ENCODE results near the gene CHD2. TPM values are rescaled to one million over a fixed set of nuclear protein-coding genes. Genes with fewer than 3 reads are reported as not detected.

CHD2 gene
- total and polyA plus RNA-seq, 7 donors: 16.0 to 108 (median 75.9) TPM

- Histone ChIP-seq H3K27ac (peak overlapping the region; percentile 84 to 91 (median 88)), H3K4me3 (peak overlapping the region in 2 of 4 donors; percentile 5 to 9), H3K36me3 (peaks cover 7 to 38% (median 15%) of the 10 kb centered on the region in 4 donors), H3K4me1 (peaks cover 0 to 63% (median 51%) of the 10 kb centered on the region in 4 donors), H3K27me3 (no peaks in the 10 kb centered on the region), H3K9me3 (no peaks in the 10 kb centered on the region)
- TF ChIP-seq EP300 (IDR thresholded peaks at IDR 0.05) (peak in 2 of 4 donors; percentile 58 to 63), POLR2A (IDR thresholded peaks at IDR 0.05) (no peak), POLR2AphosphoS5 (IDR thresholded peaks at IDR 0.05) (peak in 3 of 4 donors; percentile 55 to 73 (median 64))
- TF ChIP-seq, protein P1, sequence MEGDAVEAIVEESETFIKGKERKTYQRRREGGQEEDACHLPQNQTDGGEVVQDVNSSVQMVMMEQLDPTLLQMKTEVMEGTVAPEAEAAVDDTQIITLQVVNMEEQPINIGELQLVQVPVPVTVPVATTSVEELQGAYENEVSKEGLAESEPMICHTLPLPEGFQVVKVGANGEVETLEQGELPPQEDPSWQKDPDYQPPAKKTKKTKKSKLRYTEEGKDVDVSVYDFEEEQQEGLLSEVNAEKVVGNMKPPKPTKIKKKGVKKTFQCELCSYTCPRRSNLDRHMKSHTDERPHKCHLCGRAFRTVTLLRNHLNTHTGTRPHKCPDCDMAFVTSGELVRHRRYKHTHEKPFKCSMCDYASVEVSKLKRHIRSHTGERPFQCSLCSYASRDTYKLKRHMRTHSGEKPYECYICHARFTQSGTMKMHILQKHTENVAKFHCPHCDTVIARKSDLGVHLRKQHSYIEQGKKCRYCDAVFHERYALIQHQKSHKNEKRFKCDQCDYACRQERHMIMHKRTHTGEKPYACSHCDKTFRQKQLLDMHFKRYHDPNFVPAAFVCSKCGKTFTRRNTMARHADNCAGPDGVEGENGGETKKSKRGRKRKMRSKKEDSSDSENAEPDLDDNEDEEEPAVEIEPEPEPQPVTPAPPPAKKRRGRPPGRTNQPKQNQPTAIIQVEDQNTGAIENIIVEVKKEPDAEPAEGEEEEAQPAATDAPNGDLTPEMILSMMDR (IDR thresholded peaks at IDR 0.05): no peak
- 45 to 64% methylated on average over 21 of the region's 21 CpGs for WGBS, 2 donors
- peak; percentile 95 for DNase-seq
- intact Hi-C loops (cut with DNase I): loop anchor here (2.0 kb wide), 2 partner anchors 44 to 232 kb away; no protein-coding TSS in a partner anchor
Observed at GRCh38 chr15:93028632-93029213, 128.6 kb downstream of the CHD2 start.

DNA sequence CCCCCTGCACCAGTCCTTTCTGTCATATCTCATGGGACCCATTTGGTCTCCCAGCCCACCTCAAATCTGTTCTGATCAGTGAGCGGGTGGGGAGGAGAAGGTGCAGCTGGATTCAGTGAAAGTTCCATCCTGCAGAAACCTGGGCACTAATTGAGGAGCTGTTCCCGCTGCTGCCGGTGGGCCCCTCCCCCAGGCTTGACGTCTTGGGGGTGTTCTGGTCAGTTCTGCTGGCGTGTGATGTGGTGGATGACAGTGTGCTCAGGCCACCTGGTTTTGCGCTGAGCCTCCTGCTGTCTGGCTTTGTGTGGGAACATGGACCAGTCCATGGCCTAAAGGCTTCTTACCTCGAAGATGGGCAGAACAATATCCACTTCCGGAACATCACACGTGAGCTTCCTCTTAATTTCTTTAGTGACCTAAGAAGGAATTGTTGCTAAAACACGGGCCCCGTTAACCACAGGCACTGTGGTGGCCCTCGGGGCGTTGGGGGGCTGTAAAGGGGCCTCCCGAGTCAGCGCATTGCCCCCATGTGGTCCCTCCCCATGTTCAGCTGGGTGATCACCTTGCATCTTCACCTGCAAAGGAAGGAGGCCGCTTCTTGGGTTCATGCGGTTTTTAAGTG, 129.2 kb downstream of the CHD2 start:
- H3K4me3 ChIP-seq: peak overlapping the region in 1 of 4 donors; percentile 9
- TF ChIP-seq, protein P1 (IDR thresholded peaks at IDR 0.05): no peak
- TF ChIP-seq EP300 (IDR thresholded peaks at IDR 0.05) (peak in 1 of 4 donors; percentile 33), POLR2AphosphoS5 (IDR thresholded peaks at IDR 0.05) (peak in 1 of 4 donors; percentile 11)
- DNase-seq: peak; percentile 83
- H3K27me3 ChIP-seq: no peaks in the 10 kb centered on the region
- WGBS, 2 donors: 30 to 58% methylated on average over 17 of the region's 17 CpGs
- H3K9me3 ChIP-seq: no peaks in the 10 kb centered on the region
- peak overlapping the region; percentile 84 to 91 (median 88) for H3K27ac ChIP-seq
- peaks cover 5 to 32% (median 13%) of the 10 kb centered on the region in 4 donors for H3K36me3 ChIP-seq
- intact Hi-C loops (cut with DNase I): loop anchor here (2.0 kb wide), 2 partner anchors 43 to 233 kb away; no protein-coding TSS in a partner anchor
- peaks cover 0 to 69% (median 56%) of the 10 kb centered on the region in 4 donors for H3K4me1 ChIP-seq

GRCh38 chr15:93029836-93030429, 129.8 kb downstream of the CHD2 start:
- 49 to 73% methylated on average over 12 of the region's 12 CpGs for WGBS, 2 donors
- no peaks in the 10 kb centered on the region for H3K9me3 ChIP-seq
- H3K36me3 ChIP-seq: peaks cover under 1 to 26% (median 7%) of the 10 kb centered on the region in 4 donors
- TF ChIP-seq POLR2AphosphoS5 (IDR thresholded peaks at IDR 0.05) (no peak), POLR2A (IDR thresholded peaks at IDR 0.05) (no peak), EP300 (IDR thresholded peaks at IDR 0.05) (no peak)
- TF ChIP-seq, protein P1 (IDR thresholded peaks at IDR 0.05): no peak
- H3K27me3 ChIP-seq: no peaks in the 10 kb centered on the region
- peak overlapping the region; percentile 84 to 91 (median 88) for H3K27ac ChIP-seq
- intact Hi-C loops (cut with DNase I): loop anchor here (2.0 to 10.0 kb wide), 9 partner anchors 43 to 1091 kb away; partner anchors contain the start of gene RGMA
- peaks cover 0 to 75% (median 62%) of the 10 kb centered on the region in 4 donors for H3K4me1 ChIP-seq
- peak; percentile 68 for DNase-seq
- H3K4me3 ChIP-seq: no peak overlapping the region

GRCh38 chr15:93030430-93031102, 130.4 kb downstream of the CHD2 start:
- Histone ChIP-seq H3K27me3 (no peaks in the 10 kb centered on the region), H3K27ac (peak overlapping the region; percentile 84 to 91 (median 88)), H3K4me1 (peaks cover 0 to 75% (median 68%) of the 10 kb centered on the region in 4 donors), H3K9me3 (no peaks in the 10 kb centered on the region), H3K36me3 (peaks cover 0 to 19% (median 1%) of the 10 kb centered on the region in 4 donors), H3K4me3 (no peak overlapping the region)
- peak; percentile 90 for DNase-seq
- intact Hi-C loops (cut with DNase I): loop anchor here (2.0 to 10.0 kb wide), 7 partner anchors 58 to 1090 kb away; partner anchors contain the start of gene RGMA
- WGBS, 2 donors: 13 to 32% methylated on average over 20 of the region's 20 CpGs
- TF ChIP-seq, protein P1 (IDR thresholded peaks at IDR 0.05): peak; percentile 83 to 92 (median 89)
- TF ChIP-seq EP300 (IDR thresholded peaks at IDR 0.05) (no peak), POLR2AphosphoS5 (IDR thresholded peaks at IDR 0.05) (no peak), POLR2A (IDR thresholded peaks at IDR 0.05) (no peak)

All from sigmoid colon (tissue), 7 donors.